Measurements from ENCODE around the gene LAPTM5.

DNA sequence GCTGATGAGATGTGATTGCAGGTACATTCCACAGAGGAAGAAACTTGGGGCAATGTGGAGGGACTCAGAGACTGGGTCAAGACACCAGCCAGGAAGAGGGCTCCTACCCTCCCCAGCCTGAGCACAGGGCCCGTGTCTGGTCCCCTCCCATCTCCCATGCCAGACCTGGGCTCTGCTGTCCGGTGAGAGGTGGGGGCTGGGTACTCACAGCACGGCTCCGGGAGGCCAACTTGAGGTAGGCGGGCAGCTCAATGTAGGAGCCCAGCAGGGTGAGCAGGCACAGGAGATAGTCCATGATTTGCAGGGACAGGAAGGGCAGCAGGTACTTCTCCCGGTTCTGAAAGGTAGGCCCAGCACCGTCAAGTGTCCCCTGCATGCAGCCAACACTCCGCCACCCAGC lies 18.0 kb downstream of the LAPTM5 start:
- TF ChIP-seq, protein P1, sequence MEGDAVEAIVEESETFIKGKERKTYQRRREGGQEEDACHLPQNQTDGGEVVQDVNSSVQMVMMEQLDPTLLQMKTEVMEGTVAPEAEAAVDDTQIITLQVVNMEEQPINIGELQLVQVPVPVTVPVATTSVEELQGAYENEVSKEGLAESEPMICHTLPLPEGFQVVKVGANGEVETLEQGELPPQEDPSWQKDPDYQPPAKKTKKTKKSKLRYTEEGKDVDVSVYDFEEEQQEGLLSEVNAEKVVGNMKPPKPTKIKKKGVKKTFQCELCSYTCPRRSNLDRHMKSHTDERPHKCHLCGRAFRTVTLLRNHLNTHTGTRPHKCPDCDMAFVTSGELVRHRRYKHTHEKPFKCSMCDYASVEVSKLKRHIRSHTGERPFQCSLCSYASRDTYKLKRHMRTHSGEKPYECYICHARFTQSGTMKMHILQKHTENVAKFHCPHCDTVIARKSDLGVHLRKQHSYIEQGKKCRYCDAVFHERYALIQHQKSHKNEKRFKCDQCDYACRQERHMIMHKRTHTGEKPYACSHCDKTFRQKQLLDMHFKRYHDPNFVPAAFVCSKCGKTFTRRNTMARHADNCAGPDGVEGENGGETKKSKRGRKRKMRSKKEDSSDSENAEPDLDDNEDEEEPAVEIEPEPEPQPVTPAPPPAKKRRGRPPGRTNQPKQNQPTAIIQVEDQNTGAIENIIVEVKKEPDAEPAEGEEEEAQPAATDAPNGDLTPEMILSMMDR (conservative IDR thresholded peaks at IDR 0.05 in 1 of 2, IDR thresholded peaks at IDR 0.05 in 1 of 2; ENCODE audit: extremely low read depth in 1 of 2, insufficient read depth in 1 of 2, low read depth in 1 of 2, low read length in 2 of 2) = no peak
- TF ChIP-seq EZH2 (IDR thresholded peaks at IDR 0.05; ENCODE audit: borderline replicate concordance, low read length) = no peak
